Embryonic facial prominence (tissue), 1 donor: ENCODE results near the gene DNM3.
A peak's percentile ranks its signal among the peaks of the same experiment; 100 is the strongest.

Source experiments
- DNase-seq: peaks from one replicate; pipeline ENCODE4 v3.0.0-alpha.2; 2016; ENCODE audit errors: extremely low spot score

Gene DNM3

GRCh38 chr1:172391976-172392375 is 550.7 kb downstream of the DNM3 start:
- no peak for DNase-seq

- no peak for DNase-seq
These were observed 552.1 kb downstream of the DNM3 start for GRCh38 chr1:172393354-172393753.

DNA sequence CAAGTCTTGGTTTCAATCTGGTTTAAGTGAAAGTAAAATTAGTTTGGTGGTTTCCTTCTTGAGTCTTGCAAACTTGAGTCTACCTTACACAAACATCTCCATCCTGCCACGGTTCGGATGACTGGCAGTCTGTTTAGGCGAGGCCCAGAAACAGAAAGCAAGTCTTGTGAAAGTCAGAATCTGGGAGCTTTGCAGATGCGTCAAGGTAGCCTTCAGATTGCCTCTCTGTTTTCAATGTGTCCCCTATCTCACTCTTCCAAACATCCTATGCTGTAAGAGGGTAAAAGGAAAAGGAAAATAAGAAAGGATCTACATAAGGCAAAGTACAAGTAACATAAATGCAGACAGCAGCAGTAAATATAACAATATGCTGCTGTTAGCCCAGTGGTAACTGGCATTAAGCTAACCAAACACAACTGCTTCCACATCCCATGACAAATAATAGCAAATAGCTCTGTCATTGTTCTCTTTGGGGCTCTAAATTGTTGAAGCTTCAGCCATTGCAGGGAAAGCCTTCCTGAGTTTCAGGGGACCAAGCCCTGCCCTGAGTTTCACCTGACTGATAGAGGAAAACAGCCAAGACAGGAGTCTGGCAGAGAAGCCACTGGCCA is 552.9 kb downstream of the DNM3 start:
- DNase-seq, result no peak

- no peak for DNase-seq
These were observed 553.5 kb downstream of the DNM3 start for GRCh38 chr1:172394811-172395210.

- DNase-seq, result no peak
These were observed 554.3 kb downstream of the DNM3 start for GRCh38 chr1:172395576-172395975.

- DNase-seq, result no peak
These were observed 555.9 kb downstream of the DNM3 start for GRCh38 chr1:172397221-172397620.

- DNase-seq, result no peak
These were observed 556.3 kb downstream of the DNM3 start for GRCh38 chr1:172397633-172398032.

DNA sequence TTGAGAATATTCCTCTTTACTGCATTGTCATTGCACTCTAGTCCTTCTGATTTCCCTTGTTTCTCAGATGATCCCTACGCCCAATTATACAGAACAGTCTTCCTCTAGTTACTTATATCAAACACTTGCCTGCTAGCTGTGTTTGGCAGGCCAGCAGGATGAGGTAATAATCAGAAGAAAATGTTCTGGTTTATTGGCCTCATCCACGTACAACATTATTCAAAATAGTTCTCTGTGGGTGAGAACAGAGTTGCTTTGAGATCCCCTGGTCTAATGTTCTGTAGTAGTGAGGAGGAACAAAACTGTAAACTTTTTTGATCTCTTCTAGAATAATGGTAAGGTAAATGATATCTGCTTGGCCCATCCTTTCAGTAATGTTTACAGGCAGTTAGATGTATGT is 556.9 kb downstream of the DNM3 start:
- DNase-seq, result no peak

GRCh38 chr1:172398970-172399755 is 557.9 kb downstream of the DNM3 start:
- peak; percentile 87 for DNase-seq

GRCh38 chr1:172399756-172400721 is 558.7 kb downstream of the DNM3 start:
- no peak for DNase-seq

DNA sequence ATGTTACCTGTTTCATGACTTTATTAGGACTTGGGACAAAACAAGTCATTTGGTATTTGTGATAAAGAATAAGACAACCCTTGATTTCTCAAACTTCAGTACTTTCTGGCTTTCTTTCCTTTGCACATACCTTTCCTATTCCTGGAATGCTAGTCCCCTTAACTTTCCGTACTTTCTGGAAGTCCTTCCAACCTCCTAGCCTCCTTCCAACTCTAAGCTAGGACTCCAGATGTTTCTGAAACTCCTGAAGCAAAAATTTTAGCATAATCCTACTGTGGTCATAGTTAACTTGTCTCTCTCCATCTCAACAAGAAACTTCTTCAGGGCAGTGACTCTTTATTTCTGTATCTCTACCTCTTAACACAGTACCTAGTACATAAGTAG is 559.4 kb downstream of the DNM3 start:
- no peak for DNase-seq

GRCh38 chr1:172401477-172401876 is 560.2 kb downstream of the DNM3 start:
- DNase-seq, result no peak

DNA sequence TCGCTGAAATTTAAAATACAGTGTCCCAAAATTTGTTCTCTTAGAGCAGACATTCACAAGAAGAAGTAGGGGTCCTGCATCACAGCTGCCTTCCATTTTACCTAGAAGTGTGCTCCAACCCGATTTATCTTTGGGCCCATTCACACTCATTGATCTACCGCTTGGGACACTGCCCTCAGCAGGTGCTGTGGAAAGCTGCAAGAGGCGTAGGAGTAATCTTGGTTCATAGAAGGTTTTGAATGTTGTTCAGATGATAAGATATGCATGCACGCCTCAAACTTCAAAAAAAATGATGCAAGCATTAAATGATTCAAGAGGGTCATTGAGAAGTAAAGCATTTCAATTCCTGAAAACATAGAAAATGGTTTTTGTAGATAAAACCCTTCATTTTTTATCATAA is 560.6 kb downstream of the DNM3 start:
- DNase-seq, result no peak

- DNase-seq, result no peak
These were observed 561.7 kb downstream of the DNM3 start for GRCh38 chr1:172402878-172403569.

DNA sequence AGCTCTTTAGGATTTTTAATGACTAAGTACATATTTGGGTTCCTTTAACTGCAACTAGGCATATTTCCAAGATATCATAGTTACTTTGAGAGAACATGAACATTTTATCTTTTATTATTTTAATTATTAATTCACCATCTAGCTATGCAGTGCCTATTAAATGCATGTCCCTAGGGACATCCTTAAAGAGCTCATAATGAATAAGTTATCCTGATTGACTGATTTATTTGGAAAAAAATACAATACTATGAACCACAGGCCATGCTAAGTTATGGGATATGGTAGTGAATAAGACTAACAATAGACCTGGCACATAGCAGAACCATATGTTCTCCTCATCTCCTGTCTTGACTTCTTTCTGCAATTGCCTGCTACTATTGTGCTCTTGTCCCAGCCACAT is 562.8 kb downstream of the DNM3 start:
- no peak for DNase-seq

DNA sequence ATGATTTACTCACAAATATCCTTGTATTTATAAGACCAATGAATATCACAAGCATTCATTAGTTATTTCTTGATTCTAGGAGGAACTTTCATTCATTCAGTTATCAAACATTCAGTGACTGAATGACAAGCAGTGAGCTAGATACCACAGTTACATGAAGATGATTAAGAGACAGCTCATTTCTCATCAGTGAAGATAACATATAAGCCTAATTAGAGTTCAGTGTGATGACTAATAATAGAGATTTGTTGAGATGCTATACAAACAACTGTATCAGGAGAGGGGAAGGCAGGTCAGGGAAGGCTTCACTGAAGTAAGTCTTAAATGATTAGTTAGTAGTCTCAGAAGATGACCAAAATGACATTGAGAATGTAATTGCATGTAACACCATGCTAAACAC is 564.6 kb downstream of the DNM3 start:
- no peak for DNase-seq

DNA sequence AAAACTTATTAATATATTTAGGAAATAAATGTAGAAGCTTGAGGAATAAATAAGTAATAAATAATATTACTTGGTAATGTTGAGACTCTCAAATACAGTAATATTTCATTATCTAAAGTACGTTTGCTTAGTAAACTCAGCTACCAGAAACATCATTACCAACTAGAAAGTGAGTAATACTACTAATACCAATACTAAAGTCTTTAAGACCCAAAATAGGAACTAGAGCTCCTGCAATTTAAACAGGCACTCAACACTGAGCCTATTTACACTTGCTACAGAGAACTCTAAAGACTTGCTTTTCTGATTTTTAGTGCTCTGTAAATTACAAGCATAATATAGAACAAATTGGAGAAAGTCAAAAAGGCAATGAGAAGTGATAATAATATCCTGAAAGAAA is 565.7 kb downstream of the DNM3 start:
- no peak for DNase-seq

- DNase-seq, result no peak
These were observed 567.7 kb downstream of the DNM3 start for GRCh38 chr1:172408958-172409357.

DNA sequence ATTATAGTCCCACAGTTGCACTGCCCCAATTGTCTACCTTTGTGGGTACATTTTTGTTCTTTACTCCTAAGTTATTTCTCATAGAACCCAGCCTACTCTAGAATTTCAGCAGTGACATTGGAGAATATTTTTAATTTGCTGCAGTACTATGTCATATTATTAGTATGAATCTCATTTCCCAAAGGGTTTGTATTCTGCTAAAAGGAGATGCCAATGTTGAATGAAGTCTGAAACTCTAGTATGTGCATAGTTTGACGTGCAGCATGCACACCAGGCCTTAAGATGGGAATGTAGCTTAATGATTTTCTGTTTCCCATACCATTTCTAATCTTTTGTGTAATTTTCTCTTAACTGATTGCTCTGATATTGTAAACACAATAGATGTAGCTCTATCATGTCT is 568.7 kb downstream of the DNM3 start:
- no peak for DNase-seq

- DNase-seq, result no peak
These were observed 570.6 kb downstream of the DNM3 start for GRCh38 chr1:172411791-172412338.

GRCh38 chr1:172414331-172414730 is 573.0 kb downstream of the DNM3 start:
- DNase-seq, result no peak
